Activated gamma-delta T cell treated with Interleukin-2 at 50 U/mL for 16 hours (primary cell): ENCODE results near the gene NPPB.

Experiments
- DNase-seq: peaks from one replicate; pipeline ENCODE4 v3.0.0-alpha.2; 2020

NPPB gene

DNA sequence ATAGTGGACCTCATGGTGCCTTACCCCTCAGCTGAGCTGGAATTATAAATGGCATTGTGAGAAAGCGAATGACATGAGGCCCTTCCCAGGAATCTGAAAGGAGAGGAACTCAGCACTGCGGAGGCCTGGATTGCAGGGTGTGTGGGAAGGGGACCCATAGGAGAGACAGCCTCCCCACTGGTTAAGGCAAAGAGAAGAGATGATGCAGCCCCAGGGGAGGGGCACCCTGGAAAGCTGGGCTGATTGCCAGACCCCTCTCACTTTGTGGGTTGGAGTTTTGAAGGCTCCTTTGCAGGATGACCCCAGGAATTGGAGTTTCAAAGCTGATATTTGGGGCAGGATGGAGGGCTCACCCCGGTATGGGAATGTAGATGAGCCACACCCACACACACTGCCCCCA, 2.0 kb downstream of the NPPB start:
- DNase-seq, result no peak

- no peak for DNase-seq
Observed at GRCh38 chr1:11855430-11855829, 3.3 kb downstream of the NPPB start.

GRCh38 chr1:11854519-11854918, 4.2 kb downstream of the NPPB start:
- DNase-seq, result no peak

DNA sequence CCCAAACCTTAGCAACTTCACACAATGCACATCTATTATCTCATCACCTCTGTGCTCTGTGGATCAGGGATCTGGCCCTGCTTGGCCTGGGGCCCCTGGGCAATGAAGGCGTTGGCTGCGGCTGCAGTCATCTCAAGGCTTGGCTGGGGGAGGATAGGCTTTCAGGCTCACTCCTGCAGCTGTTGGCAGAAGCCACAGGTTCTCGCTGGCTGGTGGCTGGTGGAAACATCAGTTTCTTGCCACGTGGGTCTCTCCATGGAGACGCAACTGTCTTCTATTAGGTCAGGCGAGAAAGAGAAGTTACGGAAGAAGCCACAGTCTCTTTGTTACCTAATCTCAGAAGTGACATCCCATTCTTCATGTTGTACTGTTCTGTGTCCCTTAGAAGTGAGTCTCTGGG, 7.6 kb downstream of the NPPB start:
- DNase-seq, result no peak

- DNase-seq, result no peak
Observed at GRCh38 chr1:11850156-11850555, 8.6 kb downstream of the NPPB start.

- no peak for DNase-seq
Observed at GRCh38 chr1:11848373-11848700, 10.4 kb downstream of the NPPB start.

- no peak for DNase-seq
Observed at GRCh38 chr1:11847667-11848372, 10.9 kb downstream of the NPPB start, which contains the start of gene NPPA. Gene NPPA (minus strand): TSS chr1:11847783. CDS start chr1:11847684, 99 bp downstream.

DNA sequence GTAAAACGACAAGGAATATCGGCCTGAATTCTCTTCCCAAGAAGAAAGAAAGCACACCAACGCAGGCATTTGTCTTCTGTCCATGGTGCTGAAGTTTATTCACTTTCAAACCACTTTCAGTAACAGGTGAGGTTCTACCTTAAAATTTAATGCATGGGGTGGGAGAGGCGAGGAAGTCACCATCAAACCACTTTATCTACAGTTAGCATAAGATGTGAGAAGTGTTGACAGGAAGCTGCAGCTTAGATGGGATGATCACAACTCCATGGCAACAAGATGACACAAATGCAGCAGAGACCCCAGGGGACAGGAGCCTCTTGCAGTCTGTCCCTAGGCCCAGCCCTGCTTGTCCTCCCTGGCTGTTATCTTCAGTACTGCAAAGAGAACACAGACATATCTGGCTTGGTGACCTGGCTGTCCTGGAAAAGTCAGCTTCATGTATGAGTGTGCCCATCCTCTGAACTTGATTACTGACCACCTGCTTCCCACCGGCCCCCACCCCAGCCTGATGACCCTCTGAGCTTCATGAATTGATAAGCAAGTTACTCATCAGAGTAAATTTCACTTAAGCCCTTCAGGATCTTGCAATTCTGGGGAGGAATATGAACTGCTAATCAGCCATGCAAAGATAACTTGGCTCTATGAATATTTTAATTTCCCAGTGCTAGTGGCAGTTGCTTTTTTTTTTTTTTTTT, 13.0 kb downstream of the NPPB start:
- no peak for DNase-seq

- no peak for DNase-seq
Observed at GRCh38 chr1:11842154-11843041, 16.3 kb downstream of the NPPB start.

DNA sequence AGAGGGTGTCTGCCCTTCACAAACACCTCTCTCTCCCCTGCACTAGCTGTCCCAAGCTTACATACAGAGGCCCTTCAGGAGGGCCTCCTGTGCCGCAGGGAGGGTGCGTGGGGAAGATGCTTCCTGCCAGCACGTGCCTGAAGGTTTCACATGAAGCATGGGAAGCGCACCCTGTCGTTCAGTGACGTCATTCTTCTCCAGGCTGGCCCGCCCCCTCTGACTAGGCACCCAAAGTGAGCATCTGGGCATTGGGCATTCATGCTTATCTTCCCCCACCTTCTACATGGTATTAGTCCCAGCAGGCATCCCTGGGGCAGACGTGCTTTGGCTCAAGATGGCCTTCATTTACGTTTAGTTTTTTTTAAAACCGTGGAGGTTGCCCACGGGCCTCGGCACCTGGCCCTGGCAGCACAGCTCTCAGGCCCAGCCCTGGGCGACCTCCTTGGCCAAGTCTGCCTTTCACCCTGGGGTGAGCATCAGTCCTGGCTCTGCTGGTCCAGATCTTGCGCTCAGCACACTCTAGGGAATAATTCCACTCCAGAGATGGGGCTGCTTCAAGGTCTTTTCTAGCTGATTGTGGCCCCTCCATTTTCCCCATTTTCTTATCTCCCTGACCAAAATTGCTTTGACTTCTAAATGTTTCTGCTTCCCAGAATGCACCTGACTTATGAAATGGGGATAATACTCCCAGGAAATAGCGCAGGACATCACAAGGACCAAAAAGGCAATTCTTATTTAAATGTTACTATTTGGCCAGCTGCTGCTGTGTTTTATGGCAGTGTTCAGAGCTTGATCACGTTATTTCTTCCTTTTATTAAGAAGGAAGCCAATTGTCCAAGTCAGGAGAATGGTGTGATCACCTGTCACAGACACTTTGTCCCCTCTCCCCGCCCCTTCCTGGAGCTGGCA, 17.2 kb downstream of the NPPB start:
- no peak for DNase-seq

DNA sequence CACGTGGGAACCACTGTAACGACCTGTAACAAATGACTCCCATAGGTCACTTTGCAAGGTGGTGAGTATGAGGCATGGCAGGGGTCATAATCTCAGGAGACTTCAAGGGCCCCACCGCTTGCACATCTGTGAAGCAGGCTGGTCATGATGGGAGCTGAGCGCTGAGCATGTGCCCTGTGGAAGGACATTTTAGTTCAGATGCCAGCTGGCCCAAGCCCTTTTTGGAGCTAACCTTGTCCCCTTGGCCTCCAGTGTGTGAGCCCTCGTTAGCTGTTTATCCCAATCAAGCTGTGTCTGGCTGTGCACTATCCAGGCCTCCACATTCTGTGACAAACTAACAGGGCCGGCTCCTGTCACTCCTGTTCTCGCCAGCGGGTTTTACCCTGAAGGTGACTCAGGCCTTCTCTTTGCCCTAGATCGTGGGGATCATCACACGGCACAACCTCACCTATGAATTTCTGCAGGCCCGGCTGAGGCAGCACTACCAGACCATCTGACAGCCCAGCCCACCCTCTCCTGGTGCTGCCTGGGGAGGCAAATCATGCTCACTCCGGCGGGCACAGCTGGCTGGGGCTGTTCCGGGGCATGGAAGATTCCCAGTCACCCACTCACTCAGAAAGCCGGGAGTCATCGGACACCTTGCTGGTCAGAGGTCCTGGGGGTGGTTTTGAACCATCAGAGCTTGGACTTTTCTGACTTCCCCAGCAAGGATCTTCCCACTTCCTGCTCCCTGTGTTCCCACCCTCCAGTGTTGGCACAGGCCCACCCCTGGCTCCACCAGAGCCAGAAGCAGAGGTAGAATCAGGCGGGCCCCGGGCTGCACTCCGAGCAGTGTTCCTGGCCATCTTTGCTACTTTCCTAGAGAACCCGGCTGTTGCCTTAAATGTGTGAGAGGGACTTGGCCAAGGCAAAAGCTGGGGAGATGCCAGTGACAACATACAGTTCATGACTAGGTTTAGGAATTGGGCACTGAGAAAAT, 18.7 kb downstream of the NPPB start:
- no peak for DNase-seq

GRCh38 chr1:11838349-11839272, 20.1 kb downstream of the NPPB start:
- DNase-seq, result peak; percentile 67

DNA sequence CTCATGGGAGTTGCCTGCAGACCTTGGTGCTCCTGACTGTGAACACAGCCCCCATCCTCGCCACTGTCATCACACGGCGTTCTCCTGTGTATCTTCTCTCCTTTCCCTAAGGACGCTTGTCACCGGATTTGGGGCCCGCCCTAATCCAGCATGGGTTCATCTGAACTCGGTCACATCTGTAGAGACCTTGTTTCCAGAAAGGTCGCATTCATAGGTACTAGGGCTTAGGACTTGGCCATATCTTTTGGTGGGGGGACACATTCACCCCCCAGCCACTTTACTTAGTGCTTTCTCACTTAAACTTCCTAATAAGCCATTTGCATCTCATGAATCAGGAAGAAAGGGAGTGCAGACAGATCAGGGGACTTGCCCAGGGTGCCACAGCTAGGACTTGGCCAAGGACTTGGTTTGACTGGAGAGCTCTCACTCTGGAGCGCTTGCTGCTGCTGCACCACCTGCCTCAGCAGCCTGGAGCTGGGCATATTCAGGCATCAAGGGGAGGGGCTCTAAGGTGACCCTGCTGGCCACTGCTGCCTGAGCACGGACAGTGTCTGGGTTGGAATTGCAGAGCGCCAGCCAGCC, 20.9 kb downstream of the NPPB start:
- DNase-seq, result no peak

GRCh38 chr1:11836955-11837766, 21.6 kb downstream of the NPPB start:
- DNase-seq, result no peak

DNA sequence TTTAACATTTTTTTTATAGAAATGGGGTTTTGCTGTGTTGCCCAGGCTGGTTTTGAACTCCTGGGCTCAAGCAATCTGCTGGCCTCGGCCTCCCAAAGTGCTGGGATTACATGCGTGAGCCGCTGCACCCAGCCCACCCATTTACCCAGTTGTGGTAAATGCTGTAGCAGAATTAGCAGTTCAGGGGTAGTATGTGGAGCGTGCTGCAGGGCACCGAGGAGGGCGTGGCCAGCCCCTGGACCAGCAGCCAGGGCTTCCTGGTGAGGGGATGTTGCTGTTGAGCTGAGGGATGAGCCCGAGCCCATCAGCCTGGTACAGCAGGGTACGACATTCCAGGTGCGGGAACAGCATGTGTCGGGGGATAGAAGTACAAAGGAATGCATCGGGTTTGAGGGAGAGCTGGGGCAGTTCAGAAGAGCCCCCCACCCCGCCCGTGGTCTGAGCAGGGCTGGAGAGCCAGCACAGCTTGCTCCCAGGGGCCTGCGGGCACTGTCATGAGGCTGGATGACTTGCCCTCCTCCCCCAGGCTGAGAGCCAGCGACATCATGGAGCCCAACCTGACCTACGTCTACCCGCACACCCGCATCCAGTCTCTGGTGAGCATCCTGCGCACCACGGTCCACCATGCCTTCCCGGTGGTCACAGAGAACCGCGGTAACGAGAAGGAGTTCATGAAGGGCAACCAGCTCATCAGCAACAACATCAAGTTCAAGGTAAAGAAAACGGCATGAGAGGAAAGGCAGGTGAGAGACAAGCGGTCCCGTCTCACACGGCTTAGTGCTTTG, 23.1 kb downstream of the NPPB start:
- no peak for DNase-seq

DNA sequence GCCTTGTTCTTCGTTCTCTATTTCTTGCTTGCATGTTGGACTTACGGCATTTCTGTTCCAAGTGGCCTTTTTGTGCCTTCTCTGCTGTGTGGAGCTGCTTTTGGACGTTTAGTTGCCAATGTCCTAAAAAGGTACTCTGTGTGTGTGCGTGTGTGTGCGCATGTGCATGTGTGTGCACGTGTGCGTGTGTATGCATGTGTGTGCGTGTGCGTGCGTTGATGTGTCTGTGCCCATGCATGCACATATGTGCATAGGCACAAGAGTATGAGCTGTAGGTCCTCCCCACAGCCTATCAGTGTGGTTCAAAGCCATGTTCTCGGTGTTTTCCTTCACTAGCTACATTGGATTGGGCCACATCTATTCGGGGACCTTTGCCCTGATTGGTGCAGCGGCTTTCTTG, 24.8 kb downstream of the NPPB start:
- DNase-seq, result no peak

- no peak for DNase-seq
Observed at GRCh38 chr1:11833497-11833896, 25.2 kb downstream of the NPPB start.
